HL-60 (cell line): ENCODE measurements around the gene IBA57.
A peak's percentile ranks its signal among the peaks of the same experiment; 100 is the strongest.

Experiments
- DNase-seq, 2 experiments: peaks; one replicate each; pipeline ENCODE4 v3.0.0-alpha.2; 2010 to 2020; ENCODE audit warnings: low read depth in 1 of 2, low spot score in 1 of 2
- H3K27ac ChIP-seq: fragments of 250-450 bp; sonication (Bioruptor Pico); replicated peaks from 2 replicates; pipeline ENCODE4 v1.5.1; 2020; ENCODE audit warnings: mild to moderate bottlenecking, moderate library complexity
- H3K27me3 ChIP-seq: fragments of 250-450 bp; sonication (Bioruptor Pico); 2 replicates; pipeline ENCODE4 v1.5.1; 2021; ENCODE audit warnings: mild to moderate bottlenecking, moderate library complexity; ENCODE audit not compliant: insufficient read depth, poor library complexity, severe bottlenecking
- H3K4me3 ChIP-seq: replicated peaks from 2 replicates; pipeline ENCODE4 v1.5.1; 2011; ENCODE audit warnings: mild to moderate bottlenecking, control low read depth, low read length; ENCODE audit not compliant: insufficient read depth
- GABPA ChIP-seq: IDR thresholded peaks from 2 replicates; pipeline ENCODE4 v1.6.1; 2012; ENCODE audit warnings: low read depth
- POLR2AphosphoS5 ChIP-seq: IDR thresholded peaks from 2 replicates; pipeline ENCODE4 v1.6.1; 2012; ENCODE audit warnings: low read depth
- REST ChIP-seq: IDR thresholded peaks from 2 replicates; pipeline ENCODE4 v1.6.1; 2012; ENCODE audit warnings: low read depth; ENCODE audit not compliant: insufficient replicate concordance
- SPI1 ChIP-seq: IDR thresholded peaks from 2 replicates; pipeline ENCODE4 v1.6.1; 2012; ENCODE audit warnings: low read depth, mild to moderate bottlenecking, borderline replicate concordance
- TF ChIP-seq, protein P1 (sequence below): IDR thresholded peaks from one replicate; pipeline ENCODE4 v1.5.1; 2011; ENCODE audit warnings: low read length, control low read depth, inconsistent platforms; ENCODE audit not compliant: insufficient read depth

The IBA57 gene

GRCh38 chr1:228166170-228166936 is 749 bp downstream of the IBA57 start:
- Histone ChIP-seq H3K27ac (peak overlapping the region; percentile 57), H3K4me3 (peak overlapping the region; percentile 88), H3K27me3 (no peaks in the 10 kb centered on the region)
- peak in 1 of 2 experiments; percentile 62 for DNase-seq
- TF ChIP-seq, protein P1, sequence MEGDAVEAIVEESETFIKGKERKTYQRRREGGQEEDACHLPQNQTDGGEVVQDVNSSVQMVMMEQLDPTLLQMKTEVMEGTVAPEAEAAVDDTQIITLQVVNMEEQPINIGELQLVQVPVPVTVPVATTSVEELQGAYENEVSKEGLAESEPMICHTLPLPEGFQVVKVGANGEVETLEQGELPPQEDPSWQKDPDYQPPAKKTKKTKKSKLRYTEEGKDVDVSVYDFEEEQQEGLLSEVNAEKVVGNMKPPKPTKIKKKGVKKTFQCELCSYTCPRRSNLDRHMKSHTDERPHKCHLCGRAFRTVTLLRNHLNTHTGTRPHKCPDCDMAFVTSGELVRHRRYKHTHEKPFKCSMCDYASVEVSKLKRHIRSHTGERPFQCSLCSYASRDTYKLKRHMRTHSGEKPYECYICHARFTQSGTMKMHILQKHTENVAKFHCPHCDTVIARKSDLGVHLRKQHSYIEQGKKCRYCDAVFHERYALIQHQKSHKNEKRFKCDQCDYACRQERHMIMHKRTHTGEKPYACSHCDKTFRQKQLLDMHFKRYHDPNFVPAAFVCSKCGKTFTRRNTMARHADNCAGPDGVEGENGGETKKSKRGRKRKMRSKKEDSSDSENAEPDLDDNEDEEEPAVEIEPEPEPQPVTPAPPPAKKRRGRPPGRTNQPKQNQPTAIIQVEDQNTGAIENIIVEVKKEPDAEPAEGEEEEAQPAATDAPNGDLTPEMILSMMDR: peak; percentile 7
- TF ChIP-seq REST: no peak

DNA sequence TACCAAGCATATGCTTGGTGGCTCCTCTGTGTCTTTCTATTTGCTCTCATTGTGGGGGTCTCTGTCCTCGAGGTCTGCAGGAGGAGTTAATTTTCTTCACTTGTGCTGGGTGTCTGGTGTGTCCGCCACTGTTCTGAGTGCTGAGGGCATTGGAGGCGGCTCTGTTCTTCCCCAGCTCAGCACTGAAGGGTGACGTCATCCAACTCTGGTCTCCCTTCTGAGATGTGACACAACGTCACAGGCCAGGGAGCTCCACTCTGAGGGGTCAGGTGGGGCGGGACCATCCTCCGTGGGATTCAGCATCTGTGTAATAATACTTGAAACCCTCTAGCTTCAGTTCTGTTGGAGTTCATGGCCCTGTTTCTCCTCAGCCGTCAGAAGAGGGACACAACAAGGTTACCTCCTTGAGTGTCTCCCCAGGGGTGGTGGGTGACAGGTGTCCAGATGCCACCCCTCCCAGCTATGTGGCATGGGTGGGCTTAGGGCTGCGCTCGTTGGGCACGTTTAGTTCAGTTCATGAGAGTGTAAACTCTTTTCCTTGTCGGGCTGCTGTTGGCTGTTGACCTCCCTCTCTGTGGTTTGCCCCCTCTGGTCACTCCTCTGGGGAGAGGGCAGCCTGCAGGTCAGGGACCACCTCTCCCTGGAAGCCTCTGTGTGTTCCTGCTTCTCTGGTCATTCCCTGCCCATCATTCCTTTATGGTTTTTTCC is 3.1 kb downstream of the IBA57 start:
- no peak for DNase-seq
- no peaks in the 10 kb centered on the region for H3K27me3 ChIP-seq
- TF ChIP-seq, protein P1: no peak
- TF ChIP-seq REST (no peak), POLR2AphosphoS5 (no peak), GABPA (no peak), SPI1 (no peak)
- H3K4me3 ChIP-seq: no peak overlapping the region
- no peak overlapping the region for H3K27ac ChIP-seq

GRCh38 chr1:228169345-228169744 is 3.7 kb downstream of the IBA57 start:
- no peak for DNase-seq
- no peaks in the 10 kb centered on the region for H3K27me3 ChIP-seq
- TF ChIP-seq POLR2AphosphoS5: no peak
- no peak for TF ChIP-seq GABPA
- TF ChIP-seq, protein P1: no peak
- no peak for TF ChIP-seq SPI1
- TF ChIP-seq REST: no peak
- no peak overlapping the region for H3K27ac ChIP-seq
- no peak overlapping the region for H3K4me3 ChIP-seq
